Duodenal mucosa (tissue), 2 donors: ENCODE results near the gene GNL3.

Experiments
- H3K27ac ChIP-seq: one replicate; pipeline ENCODE4 v1.7.0; 2013; ENCODE audit warnings: low read depth, low read length
- H3K27me3 ChIP-seq, 2 donors: one replicate each; pipeline ENCODE4 v1.7.0; 2013; ENCODE audit warnings: low read length in 2 of 2, control low read depth in 1 of 2; ENCODE audit not compliant: insufficient read depth in 2 of 2, control insufficient read depth in 1 of 2
- H3K36me3 ChIP-seq, 2 donors: one replicate each; pipeline ENCODE4 v1.7.0; 2013; ENCODE audit warnings: low read length in 2 of 2, control low read depth in 1 of 2; ENCODE audit not compliant: insufficient read depth in 2 of 2, control insufficient read depth in 1 of 2
- H3K4me1 ChIP-seq, 2 donors: one replicate each; pipeline ENCODE4 v1.7.0; 2013; ENCODE audit warnings: low read length in 2 of 2, control low read depth in 1 of 2; ENCODE audit not compliant: insufficient read depth in 2 of 2, control insufficient read depth in 1 of 2
- H3K4me3 ChIP-seq, 2 donors: one replicate each; pipeline ENCODE4 v1.7.0; 2013; ENCODE audit warnings: low read length in 2 of 2, low read depth in 1 of 2
- H3K9ac ChIP-seq, 2 donors: one replicate each; pipeline ENCODE4 v1.7.0; 2013; ENCODE audit warnings: low read length in 2 of 2, low read depth in 1 of 2
- H3K9me3 ChIP-seq, 2 donors: one replicate each; pipeline ENCODE4 v1.7.0; 2013; ENCODE audit warnings: low read length in 2 of 2, control low read depth in 1 of 2; ENCODE audit not compliant: control insufficient read depth in 1 of 2

GNL3 gene

GRCh38 chr3:52685285-52685708 is 535 bp upstream of the GNL3 start:
- Histone ChIP-seq H3K4me3 (peak overlapping the region; percentile 80 to 83), H3K4me1 (peaks cover 41 to 49% of the 10 kb centered on the region in 2 donors), H3K36me3 (peaks cover 29 to 31% of the 10 kb centered on the region in 2 donors), H3K9ac (peak overlapping the region; percentile 63 to 84), H3K27ac (peak overlapping the region; percentile 98), H3K27me3 (no peaks in the 10 kb centered on the region), H3K9me3 (no peaks in the 10 kb centered on the region)

GRCh38 chr3:52688266-52688665 is 2.4 kb downstream of the GNL3 start:
- H3K4me1 ChIP-seq: peaks cover 27 to 38% of the 10 kb centered on the region in 2 donors
- peaks cover 48 to 60% of the 10 kb centered on the region in 2 donors for H3K36me3 ChIP-seq
- no peaks in the 10 kb centered on the region for H3K27me3 ChIP-seq
- no peak overlapping the region for H3K4me3 ChIP-seq
- no peak overlapping the region for H3K9ac ChIP-seq
- H3K27ac ChIP-seq: no peak overlapping the region
- no peaks in the 10 kb centered on the region for H3K9me3 ChIP-seq

- H3K36me3 ChIP-seq: peaks cover 56 to 67% of the 10 kb centered on the region in 2 donors
- no peak overlapping the region for H3K4me3 ChIP-seq
- no peak overlapping the region for H3K9ac ChIP-seq
- H3K9me3 ChIP-seq: no peaks in the 10 kb centered on the region
- no peaks in the 10 kb centered on the region for H3K27me3 ChIP-seq
- H3K4me1 ChIP-seq: peaks cover 25 to 29% of the 10 kb centered on the region in 2 donors
- no peak overlapping the region for H3K27ac ChIP-seq
Observed at GRCh38 chr3:52689151-52689550, 3.3 kb downstream of the GNL3 start.

- H3K9ac ChIP-seq: no peak overlapping the region
- H3K9me3 ChIP-seq: no peaks in the 10 kb centered on the region
- no peaks in the 10 kb centered on the region for H3K27me3 ChIP-seq
- H3K4me3 ChIP-seq: no peak overlapping the region
- peaks cover 67 to 80% of the 10 kb centered on the region in 2 donors for H3K36me3 ChIP-seq
- no peak overlapping the region for H3K27ac ChIP-seq
- H3K4me1 ChIP-seq: peaks cover 18 to 22% of the 10 kb centered on the region in 2 donors
Observed at GRCh38 chr3:52690560-52690959, 4.7 kb downstream of the GNL3 start.

GRCh38 chr3:52693071-52693470 is 7.2 kb downstream of the GNL3 start:
- Histone ChIP-seq H3K4me1 (peaks cover 2 to 5% of the 10 kb centered on the region in 2 donors), H3K4me3 (no peak overlapping the region), H3K9me3 (no peaks in the 10 kb centered on the region), H3K36me3 (peaks cover 77 to 93% of the 10 kb centered on the region in 2 donors), H3K27me3 (no peaks in the 10 kb centered on the region), H3K27ac (no peak overlapping the region), H3K9ac (no peak overlapping the region)

GRCh38 chr3:52694528-52695189 is 8.8 kb downstream of the GNL3 start:
- H3K4me3 ChIP-seq: no peak overlapping the region
- H3K36me3 ChIP-seq: peaks cover 63 to 77% of the 10 kb centered on the region in 2 donors

GRCh38 chr3:52695798-52696671 is 10.2 kb downstream of the GNL3 start:
- Histone ChIP-seq H3K36me3 (peaks cover 56 to 70% of the 10 kb centered on the region in 2 donors), H3K4me3 (no peak overlapping the region), H3K9ac (no peak overlapping the region), H3K9me3 (no peaks in the 10 kb centered on the region), H3K27me3 (no peaks in the 10 kb centered on the region), H3K4me1 (no peaks in the 10 kb centered on the region), H3K27ac (no peak overlapping the region)

More at GRCh38 chr3:52694528-52695189, 8.8 kb downstream of the GNL3 start:
- H3K27me3 ChIP-seq: no peaks in the 10 kb centered on the region
- H3K9me3 ChIP-seq: no peaks in the 10 kb centered on the region
- no peak overlapping the region for H3K27ac ChIP-seq
- no peaks in the 10 kb centered on the region for H3K4me1 ChIP-seq
- no peak overlapping the region for H3K9ac ChIP-seq

GRCh38 chr3:52696830-52697631 is 11.2 kb downstream of the GNL3 start:
- Histone ChIP-seq H3K36me3 (peaks cover 52 to 61% of the 10 kb centered on the region in 2 donors), H3K27ac (no peak overlapping the region), H3K9ac (no peak overlapping the region), H3K4me3 (no peak overlapping the region), H3K4me1 (no peaks in the 10 kb centered on the region), H3K9me3 (no peaks in the 10 kb centered on the region), H3K27me3 (no peaks in the 10 kb centered on the region)

- no peak overlapping the region for H3K9ac ChIP-seq
- no peaks in the 10 kb centered on the region for H3K27me3 ChIP-seq
- H3K9me3 ChIP-seq: no peaks in the 10 kb centered on the region
- no peaks in the 10 kb centered on the region for H3K4me1 ChIP-seq
- peaks cover 49 to 55% of the 10 kb centered on the region in 2 donors for H3K36me3 ChIP-seq
- H3K27ac ChIP-seq: no peak overlapping the region
- H3K4me3 ChIP-seq: no peak overlapping the region
Observed at GRCh38 chr3:52697632-52697965, 11.8 kb downstream of the GNL3 start.
